ENCODE results near the gene FAM110C. TPM values are rescaled to one million over a fixed set of nuclear protein-coding genes. Genes with fewer than 3 reads are reported as not detected.

Gene FAM110C
- total RNA-seq, 2 experiments from 2014 or later = 0.37 to 2.1 TPM

DNA sequence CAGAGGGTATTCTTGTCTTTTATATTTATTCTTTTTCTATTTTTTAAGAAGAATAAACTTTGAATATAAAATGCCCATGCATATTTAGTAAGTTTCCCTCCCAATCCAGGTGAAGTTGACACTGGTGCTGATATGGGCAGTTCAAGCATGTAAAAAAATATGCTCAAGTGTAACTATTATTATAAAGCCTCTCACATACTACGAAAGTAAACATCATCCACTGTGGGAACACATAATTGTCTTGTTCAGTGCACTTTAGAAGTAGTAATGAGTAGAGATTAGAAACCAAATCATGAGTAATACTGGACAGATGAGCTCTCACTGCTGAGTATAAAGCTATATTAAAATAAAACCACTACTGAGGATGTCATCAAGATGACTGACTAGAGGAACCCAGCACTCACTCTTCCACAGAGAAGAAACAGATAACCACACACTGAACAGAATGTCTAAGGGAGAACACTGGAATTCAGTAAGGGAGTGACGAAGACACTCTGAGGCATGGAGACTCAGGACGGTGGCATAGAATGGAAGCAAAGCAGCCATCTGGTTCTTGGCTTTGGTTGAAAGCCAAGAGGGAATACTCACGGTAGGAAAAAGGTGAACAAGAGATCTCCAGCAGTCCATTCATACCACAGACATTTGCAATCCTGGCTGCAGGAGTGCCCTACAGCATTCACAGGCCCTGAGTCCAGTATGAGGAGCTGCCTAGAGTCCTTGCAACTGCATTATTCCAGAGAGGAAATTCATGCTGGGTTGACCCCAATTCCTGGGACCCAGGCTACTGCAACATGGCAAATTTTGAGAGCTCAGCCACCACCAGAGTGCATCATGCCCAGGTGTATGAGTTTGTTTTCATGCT, 9.5 kb upstream of the FAM110C start:
- H3K36me3 Mint-ChIP-seq = no peaks in the 10 kb centered on the region

GRCh38 chr2:51613-52012, 5.3 kb upstream of the FAM110C start:
- peaks cover 6% of the 10 kb centered on the region for H3K4me1 Mint-ChIP-seq
- DNase-seq (no peak), ATAC-seq (no peak)
- peaks cover 43% of the 10 kb centered on the region for H3K27me3 Mint-ChIP-seq
- peaks cover 2% of the 10 kb centered on the region for H3K36me3 Mint-ChIP-seq
- peaks cover 2% of the 10 kb centered on the region for H3K9me3 Mint-ChIP-seq (ENCODE audit: low read depth)
- H3K4me3 Mint-ChIP-seq = no peak overlapping the region
- no peak overlapping the region for H3K27ac Mint-ChIP-seq
- CTCF ChIA-PET = no interaction called here

More for the DNA sequence above, 9.5 kb upstream of the FAM110C start:
- H3K27ac Mint-ChIP-seq = no peak overlapping the region
- peaks cover 5% of the 10 kb centered on the region for H3K27me3 Mint-ChIP-seq
- no peak overlapping the region for H3K4me3 Mint-ChIP-seq
- ATAC-seq = no peak
- DNase-seq = no peak
- H3K9me3 Mint-ChIP-seq (ENCODE audit: low read depth) = peaks cover 6% of the 10 kb centered on the region
- no peaks in the 10 kb centered on the region for H3K4me1 Mint-ChIP-seq
- CTCF ChIA-PET = no interaction called here

- Mint-ChIP-seq H3K36me3 (peaks cover 2% of the 10 kb centered on the region), H3K27me3 (peaks cover 69% of the 10 kb centered on the region), H3K4me3 (no peak overlapping the region), H3K4me1 (peaks cover 13% of the 10 kb centered on the region), H3K9me3 (ENCODE audit: low read depth) (no peaks in the 10 kb centered on the region), H3K27ac (no peak overlapping the region)
- ATAC-seq (no peak), DNase-seq (no peak)
- CTCF ChIA-PET = interaction anchor here (1.5 kb wide), 1 partner anchor 16 kb away, joined by 3 read pairs; no protein-coding TSS in a partner anchor
Measured at GRCh38 chr2:47737-48136, 1.4 kb upstream of the FAM110C start.

GRCh38 chr2:47346-47725, 1.0 kb upstream of the FAM110C start:
- Mint-ChIP-seq H3K4me1 (peaks cover 13% of the 10 kb centered on the region), H3K36me3 (peaks cover 2% of the 10 kb centered on the region), H3K4me3 (peak overlapping the region; percentile 71), H3K27me3 (peaks cover 71% of the 10 kb centered on the region), H3K27ac (no peak overlapping the region), H3K9me3 (ENCODE audit: low read depth) (no peaks in the 10 kb centered on the region)
- CTCF ChIA-PET = interaction anchor here (1.5 to 2.1 kb wide), 2 partner anchors 17 to 25 kb away, joined by 3 to 5 read pairs; no protein-coding TSS in a partner anchor
- DNase-seq = no peak
- ATAC-seq = no peak

- DNase-seq (no peak), ATAC-seq (peak; percentile 39)
- CTCF ChIA-PET = interaction anchor here (1.0 to 2.1 kb wide), 3 partner anchors 10 to 28 kb away, joined by 3 to 8 read pairs (median 5); no protein-coding TSS in a partner anchor
- Mint-ChIP-seq H3K9me3 (ENCODE audit: low read depth) (no peaks in the 10 kb centered on the region), H3K4me1 (peaks cover 13% of the 10 kb centered on the region), H3K27ac (no peak overlapping the region), H3K27me3 (peaks cover 73% of the 10 kb centered on the region), H3K4me3 (peak overlapping the region; percentile 35), H3K36me3 (peaks cover 2% of the 10 kb centered on the region)
Measured at GRCh38 chr2:46131-46470, 204 bp downstream of the FAM110C start.

DNA sequence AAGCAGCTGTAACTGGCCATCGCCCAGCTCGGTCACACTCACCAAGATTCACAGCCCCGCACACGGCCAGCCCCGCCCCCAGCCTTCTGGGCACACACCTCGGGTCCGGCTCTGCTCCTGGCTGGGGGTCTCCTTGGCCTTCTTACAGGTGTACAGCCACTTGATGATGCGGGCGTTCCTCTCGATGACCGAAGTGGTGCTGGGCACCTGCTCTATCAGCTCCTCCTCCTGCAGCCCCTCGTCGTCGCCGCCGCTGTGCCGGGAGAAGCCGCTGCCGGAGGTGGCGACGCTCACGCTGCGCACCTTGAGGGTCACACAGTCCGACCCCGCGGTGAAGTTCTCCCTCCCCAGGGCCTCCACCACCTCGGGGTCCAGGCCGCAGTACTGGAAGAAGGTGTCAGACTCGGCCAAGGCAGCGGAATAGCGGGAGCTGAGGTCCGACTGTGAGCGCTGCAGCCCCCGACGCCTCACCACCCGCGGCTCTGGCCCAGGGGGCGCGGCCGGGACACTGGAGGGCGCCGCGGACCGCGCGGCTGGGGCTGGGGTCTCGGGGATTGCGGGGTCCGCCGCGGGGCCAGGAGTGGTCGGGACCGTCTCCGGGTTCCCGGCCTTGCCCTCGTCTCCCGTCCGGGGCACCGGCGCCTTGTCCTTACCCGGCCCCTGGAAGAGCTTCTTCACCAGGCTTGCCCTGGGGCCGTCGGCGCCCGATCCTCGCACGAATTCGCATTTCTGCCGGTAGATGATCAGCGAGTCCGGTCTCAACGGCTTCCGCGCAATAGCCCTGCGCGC, 769 bp downstream of the FAM110C start:
- peak; percentile 4 for ATAC-seq
- CTCF ChIA-PET = interaction anchor here (1.0 to 2.1 kb wide), 4 partner anchors 10 to 28 kb away, joined by 3 to 8 read pairs (median 4); no protein-coding TSS in a partner anchor

GRCh38 chr2:44748-45341, 1.5 kb downstream of the FAM110C start:
- ATAC-seq (no peak), DNase-seq (no peak)
- Mint-ChIP-seq H3K27me3 (peaks cover 74% of the 10 kb centered on the region), H3K4me3 (peak overlapping the region; percentile 53), H3K4me1 (peaks cover 13% of the 10 kb centered on the region), H3K9me3 (ENCODE audit: low read depth) (no peaks in the 10 kb centered on the region), H3K27ac (no peak overlapping the region), H3K36me3 (peaks cover 3% of the 10 kb centered on the region)
- CTCF ChIA-PET = interaction anchor here (1.2 to 1.9 kb wide), 2 partner anchors 9 to 26 kb away, joined by 4 to 8 read pairs; no protein-coding TSS in a partner anchor

More for the DNA sequence above, 769 bp downstream of the FAM110C start:
- Mint-ChIP-seq H3K27me3 (peaks cover 75% of the 10 kb centered on the region), H3K27ac (no peak overlapping the region), H3K4me1 (peaks cover 13% of the 10 kb centered on the region), H3K36me3 (peaks cover 2% of the 10 kb centered on the region), H3K9me3 (ENCODE audit: low read depth) (no peaks in the 10 kb centered on the region), H3K4me3 (peak overlapping the region; percentile 53)
- no peak for DNase-seq

- CTCF ChIA-PET = no interaction called here
- Mint-ChIP-seq H3K4me1 (peaks cover 19% of the 10 kb centered on the region), H3K27ac (no peak overlapping the region), H3K36me3 (peaks cover 8% of the 10 kb centered on the region), H3K4me3 (no peak overlapping the region), H3K27me3 (peaks cover 59% of the 10 kb centered on the region), H3K9me3 (ENCODE audit: low read depth) (no peaks in the 10 kb centered on the region)
- DNase-seq (no peak), ATAC-seq (no peak)
Measured at GRCh38 chr2:42788-43187, 3.5 kb downstream of the FAM110C start.

DNA sequence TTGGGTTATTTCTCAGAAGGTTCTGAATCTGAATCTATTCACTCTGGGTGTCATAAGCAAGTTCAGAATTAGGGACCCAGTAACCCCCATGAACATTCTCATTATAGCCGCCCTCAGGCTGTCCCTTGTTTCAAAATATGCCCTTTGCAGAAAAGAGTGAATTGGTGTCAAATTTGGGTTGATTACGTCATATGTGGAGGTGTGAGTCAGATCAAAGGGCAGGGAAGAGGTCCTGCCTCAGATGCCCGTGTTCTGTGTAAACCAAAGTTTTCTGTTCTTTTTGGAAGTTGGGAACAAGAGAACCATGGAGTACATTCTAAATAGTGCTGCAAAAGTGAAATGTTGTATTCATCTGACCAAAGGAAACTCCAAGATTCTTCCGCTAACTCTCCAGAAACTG, 5.8 kb downstream of the FAM110C start:
- CTCF ChIA-PET = no interaction called here
- H3K4me3 Mint-ChIP-seq = no peak overlapping the region
- DNase-seq (no peak), ATAC-seq (no peak)
- H3K27ac Mint-ChIP-seq = no peak overlapping the region
- no peaks in the 10 kb centered on the region for H3K9me3 Mint-ChIP-seq (ENCODE audit: low read depth)
- H3K36me3 Mint-ChIP-seq = peaks cover 8% of the 10 kb centered on the region
- H3K4me1 Mint-ChIP-seq = peaks cover 24% of the 10 kb centered on the region
- peaks cover 47% of the 10 kb centered on the region for H3K27me3 Mint-ChIP-seq

GRCh38 chr2:38155-38554, 8.2 kb downstream of the FAM110C start:
- CTCF ChIA-PET = no interaction called here
- ATAC-seq (no peak), DNase-seq (no peak)
- no peak overlapping the region for H3K27ac Mint-ChIP-seq
- H3K9me3 Mint-ChIP-seq (ENCODE audit: low read depth) = no peaks in the 10 kb centered on the region
- H3K27me3 Mint-ChIP-seq = peaks cover 24% of the 10 kb centered on the region
- H3K36me3 Mint-ChIP-seq = peaks cover 15% of the 10 kb centered on the region
- peaks cover 39% of the 10 kb centered on the region for H3K4me1 Mint-ChIP-seq
- H3K4me3 Mint-ChIP-seq = no peak overlapping the region

DNA sequence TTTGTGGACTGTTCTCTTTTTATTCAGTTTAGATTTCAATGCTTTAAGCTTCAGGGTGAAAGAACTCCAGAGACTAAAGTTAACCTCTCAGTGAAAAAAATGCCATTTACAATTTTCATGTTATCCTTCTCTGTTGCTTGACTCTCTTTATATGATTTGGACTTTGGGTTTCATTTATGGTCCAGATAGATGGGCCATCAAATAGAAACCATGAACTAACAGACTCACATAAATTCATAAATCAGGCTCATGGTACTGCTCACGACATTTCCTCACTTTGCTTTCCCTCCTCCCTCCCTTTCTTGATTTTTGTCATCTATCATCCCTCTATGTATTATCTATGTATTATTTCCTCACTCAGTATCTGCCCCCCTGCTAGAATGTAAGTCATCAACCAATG, 10.0 kb downstream of the FAM110C start:
- Mint-ChIP-seq H3K27ac (no peak overlapping the region), H3K36me3 (peaks cover 21% of the 10 kb centered on the region), H3K4me1 (peaks cover 57% of the 10 kb centered on the region), H3K9me3 (ENCODE audit: low read depth) (no peaks in the 10 kb centered on the region), H3K27me3 (peaks cover 14% of the 10 kb centered on the region), H3K4me3 (no peak overlapping the region)
- ATAC-seq (no peak), DNase-seq (no peak)
- CTCF ChIA-PET = interaction anchor here (1.0 to 2.0 kb wide), 3 partner anchors 8 to 17 kb away, joined by 3 to 8 read pairs (median 3); partner anchors contain the start of gene FAM110C

DNA sequence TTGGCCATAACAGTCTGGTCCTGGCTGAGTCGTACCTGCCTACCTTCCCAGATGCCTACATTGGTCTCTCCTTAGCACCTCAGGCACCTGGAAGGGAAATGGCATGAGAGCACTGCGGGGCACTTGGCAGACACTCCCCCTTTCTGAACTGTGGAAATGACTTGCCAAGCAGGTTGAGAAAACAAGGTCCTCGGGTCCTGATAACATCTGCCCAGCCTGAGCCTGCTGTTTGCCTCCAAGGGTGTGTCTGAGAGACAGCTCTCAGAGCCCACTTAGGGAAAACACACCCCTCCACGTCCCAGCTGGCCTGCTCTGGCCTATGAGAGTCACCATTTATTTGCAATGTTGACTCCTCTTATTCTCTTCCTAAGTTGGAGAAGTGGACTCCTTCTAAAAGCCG, 10.5 kb downstream of the FAM110C start:
- CTCF ChIA-PET = interaction anchor here (1.6 to 2.0 kb wide), 2 partner anchors 10 to 17 kb away, joined by 3 to 8 read pairs; partner anchors contain the start of gene FAM110C
- no peak for ATAC-seq
- no peak overlapping the region for H3K27ac Mint-ChIP-seq
- peaks cover 21% of the 10 kb centered on the region for H3K36me3 Mint-ChIP-seq
- peaks cover 12% of the 10 kb centered on the region for H3K27me3 Mint-ChIP-seq
- no peak for DNase-seq
- H3K4me1 Mint-ChIP-seq = peaks cover 60% of the 10 kb centered on the region
- H3K4me3 Mint-ChIP-seq = no peak overlapping the region
- H3K9me3 Mint-ChIP-seq (ENCODE audit: low read depth) = no peaks in the 10 kb centered on the region

DNA sequence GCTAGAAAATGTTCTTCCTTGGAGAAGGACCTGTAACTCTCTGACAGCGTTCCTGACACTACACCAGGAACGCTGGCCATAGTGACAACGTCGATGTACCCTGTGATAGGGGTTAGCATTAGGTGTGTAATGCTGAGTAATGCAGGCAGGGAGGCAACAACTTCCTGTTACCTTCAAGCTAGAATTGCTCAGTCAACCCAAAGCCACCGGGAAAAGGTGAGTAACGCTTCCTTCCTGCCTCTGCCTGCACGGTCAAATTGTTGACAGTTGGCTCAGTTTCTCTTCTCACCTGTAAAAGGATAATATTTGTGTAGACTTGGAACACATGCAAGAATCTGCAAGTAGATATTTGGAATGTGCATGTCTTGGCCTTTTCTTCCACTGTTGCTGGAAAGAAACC, 12.7 kb downstream of the FAM110C start:
- H3K9me3 Mint-ChIP-seq (ENCODE audit: low read depth) = no peaks in the 10 kb centered on the region
- ATAC-seq (peak; percentile 92), DNase-seq (peak; percentile 87)
- peaks cover 15% of the 10 kb centered on the region for H3K36me3 Mint-ChIP-seq
- peak overlapping the region; percentile 92 for H3K27ac Mint-ChIP-seq
- CTCF ChIA-PET = interaction anchor here (0.8 to 1.1 kb wide), 3 partner anchors 9 to 15 kb away, joined by 4 to 5 read pairs (median 4); no protein-coding TSS in a partner anchor
- H3K4me3 Mint-ChIP-seq = peak overlapping the region; percentile 39
- peaks cover 72% of the 10 kb centered on the region for H3K4me1 Mint-ChIP-seq
- H3K27me3 Mint-ChIP-seq = no peaks in the 10 kb centered on the region
